ENCODE results near the gene FMO1.
"Not testable (repeated sequence)": the region's sequence is repeated elsewhere in the genome, so short reads cannot be mapped to it uniquely, and the experiment has no call there.

FMO1 gene

GRCh38 chr1:171236231-171236630 is 12.1 kb upstream of the FMO1 start:
- DNase-seq (ENCODE audit: low read depth in 2 of 2): not testable (repeated sequence)

- no peak for DNase-seq (ENCODE audit: low read depth in 2 of 2)
Observed at GRCh38 chr1:171243878-171244277, 4.4 kb upstream of the FMO1 start.

- DNase-seq (ENCODE audit: low read depth in 2 of 2): no peak
Observed at GRCh38 chr1:171245458-171246064, 2.7 kb upstream of the FMO1 start.

GRCh38 chr1:171247501-171247900 is 793 bp upstream of the FMO1 start:
- no peak for DNase-seq (ENCODE audit: low read depth in 2 of 2)

GRCh38 chr1:171248841-171249240 is 547 bp downstream of the FMO1 start:
- DNase-seq (ENCODE audit: low read depth in 2 of 2): no peak

- no peak for DNase-seq (ENCODE audit: low read depth in 2 of 2)
Observed at GRCh38 chr1:171250263-171250662, 2.0 kb downstream of the FMO1 start.

GRCh38 chr1:171251042-171251951 is 3.0 kb downstream of the FMO1 start:
- peak in 1 of 2 donors; percentile 5 for DNase-seq (ENCODE audit: low read depth in 2 of 2)

- no peak for DNase-seq (ENCODE audit: low read depth in 2 of 2)
Observed at GRCh38 chr1:171251952-171252300, 3.6 kb downstream of the FMO1 start.

- no peak for DNase-seq (ENCODE audit: low read depth in 2 of 2)
Observed at GRCh38 chr1:171252482-171252881, 4.2 kb downstream of the FMO1 start.

GRCh38 chr1:171254859-171255258 is 6.6 kb downstream of the FMO1 start:
- no peak for DNase-seq (ENCODE audit: low read depth in 2 of 2)

- no peak for DNase-seq (ENCODE audit: low read depth in 2 of 2)
Observed at GRCh38 chr1:171256940-171257606, 8.8 kb downstream of the FMO1 start.

- DNase-seq (ENCODE audit: low read depth in 2 of 2): no peak
Observed at GRCh38 chr1:171257607-171258076, 9.3 kb downstream of the FMO1 start.

- DNase-seq (ENCODE audit: low read depth in 2 of 2): no peak
Observed at GRCh38 chr1:171258429-171258828, 10.1 kb downstream of the FMO1 start.

GRCh38 chr1:171258943-171259342 is 10.6 kb downstream of the FMO1 start:
- no peak for DNase-seq (ENCODE audit: low read depth in 2 of 2)

GRCh38 chr1:171261336-171261735 is 13.0 kb downstream of the FMO1 start:
- DNase-seq (ENCODE audit: low read depth in 2 of 2): no peak

- DNase-seq (ENCODE audit: low read depth in 2 of 2): no peak
Observed at GRCh38 chr1:171263901-171264300, 15.6 kb downstream of the FMO1 start.

GRCh38 chr1:171265686-171266085 is 17.4 kb downstream of the FMO1 start:
- no peak for DNase-seq (ENCODE audit: low read depth in 2 of 2)

- DNase-seq (ENCODE audit: low read depth in 2 of 2): no peak
Observed at GRCh38 chr1:171266930-171267329, 18.6 kb downstream of the FMO1 start.

- DNase-seq (ENCODE audit: low read depth in 2 of 2): no peak
Observed at GRCh38 chr1:171267391-171267790, 19.1 kb downstream of the FMO1 start.

GRCh38 chr1:171270806-171271205 is 22.5 kb downstream of the FMO1 start:
- no peak for DNase-seq (ENCODE audit: low read depth in 2 of 2)

- no peak for DNase-seq (ENCODE audit: low read depth in 2 of 2)
Observed at GRCh38 chr1:171277534-171277933, 29.2 kb downstream of the FMO1 start.

GRCh38 chr1:171279234-171279633 is 30.9 kb downstream of the FMO1 start:
- no peak for DNase-seq (ENCODE audit: low read depth in 2 of 2)

- DNase-seq (ENCODE audit: low read depth in 2 of 2): no peak
Observed at GRCh38 chr1:171279678-171280077, 31.4 kb downstream of the FMO1 start.

All from stimulated activated CD8-positive, alpha-beta memory T cell treated with anti-CD3 and anti-CD28 coated beads, Interleukin-15, amount 100 ng/mL, for 48 hours (primary cell).